IPS DF 6.9 (cell line): Measurements from ENCODE around the gene FABP7.

ENCODE experiments used
- DNase-seq: peaks from one replicate; pipeline ENCODE4 v3.0.0-alpha.2; 2013; ENCODE audit warnings: low read depth, low spot score
- H3K27ac ChIP-seq: one replicate; pipeline ENCODE4 v1.5.1; 2013; ENCODE audit warnings: low read length, control low read depth
- H3K27me3 ChIP-seq: 2 replicates; pipeline ENCODE4 v1.6.1; 2013; ENCODE audit warnings: mild to moderate bottlenecking, low read length; ENCODE audit not compliant: control insufficient read depth, insufficient read depth
- H3K36me3 ChIP-seq: 2 replicates; pipeline ENCODE4 v1.6.1; 2013; ENCODE audit warnings: low read length; ENCODE audit not compliant: control insufficient read depth, insufficient read depth
- H3K4me1 ChIP-seq: 2 replicates; pipeline ENCODE4 v1.6.1; 2013; ENCODE audit warnings: low read length; ENCODE audit not compliant: control insufficient read depth, insufficient read depth
- H3K4me3 ChIP-seq: 2 replicates; pipeline ENCODE4 v1.5.1; 2013; ENCODE audit warnings: mild to moderate bottlenecking, low read length
- H3K9me3 ChIP-seq: 2 replicates; pipeline ENCODE4 v1.6.1; 2013; ENCODE audit warnings: low read length, inconsistent platforms; ENCODE audit not compliant: control insufficient read depth, insufficient read depth
- WGBS: extraction: QIAGEN DNeasy Blood & Tissue Kit; methylation state at CpG from one replicate; pipeline ENCODE4 v1.1.7; 2013; ENCODE audit warnings: mixed read lengths, missing lambda C conversion rate; ENCODE audit not compliant: insufficient read length, insufficient coverage; 5-methylcytosine and 5-hydroxymethylcytosine counted together

FABP7 gene

DNA sequence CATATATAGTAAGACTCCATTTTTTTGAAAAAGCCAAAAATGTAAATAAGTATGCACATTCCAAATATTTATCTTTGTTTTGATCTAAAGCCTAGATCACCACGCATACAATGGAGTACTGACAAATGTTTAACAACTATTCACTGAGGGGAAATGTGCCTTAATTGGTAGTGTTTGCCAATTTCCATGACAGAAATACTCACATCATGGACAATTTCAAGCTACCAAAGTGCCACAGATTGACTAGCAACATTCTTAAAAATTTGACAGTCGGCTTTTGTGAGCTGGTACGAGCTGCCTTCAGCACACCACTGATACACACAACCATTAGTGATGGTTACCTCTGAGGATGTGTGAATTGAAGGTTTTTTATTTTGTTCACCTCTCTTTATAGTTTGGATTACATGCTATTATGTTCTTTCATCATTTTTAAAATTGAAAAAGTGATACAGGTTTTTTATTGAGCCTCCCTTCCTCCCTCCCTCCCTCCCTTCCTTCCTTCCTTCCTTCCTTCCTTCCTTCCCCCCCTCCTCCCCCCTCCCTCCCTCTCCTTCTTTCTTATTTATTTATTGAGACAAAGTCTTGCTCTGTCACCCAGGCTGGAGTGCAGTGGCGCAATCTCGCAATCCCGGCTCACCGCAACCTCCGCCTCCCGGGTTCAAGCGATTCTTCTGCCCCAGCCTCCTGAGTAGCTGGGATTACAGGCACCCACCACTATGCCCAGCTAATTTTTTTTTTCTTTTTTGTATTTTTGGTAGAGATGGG lies 28.8 kb downstream of the FABP7 start:
- Histone ChIP-seq H3K27ac (no peak overlapping the region), H3K9me3 (no peaks in the 10 kb centered on the region), H3K4me3 (no peak overlapping the region), H3K4me1 (no peaks in the 10 kb centered on the region), H3K36me3 (no peaks in the 10 kb centered on the region), H3K27me3 (no peaks in the 10 kb centered on the region)
- DNase-seq: no peak
- WGBS: no CpG with 5 or more reads among the region's 10 CpGs

DNA sequence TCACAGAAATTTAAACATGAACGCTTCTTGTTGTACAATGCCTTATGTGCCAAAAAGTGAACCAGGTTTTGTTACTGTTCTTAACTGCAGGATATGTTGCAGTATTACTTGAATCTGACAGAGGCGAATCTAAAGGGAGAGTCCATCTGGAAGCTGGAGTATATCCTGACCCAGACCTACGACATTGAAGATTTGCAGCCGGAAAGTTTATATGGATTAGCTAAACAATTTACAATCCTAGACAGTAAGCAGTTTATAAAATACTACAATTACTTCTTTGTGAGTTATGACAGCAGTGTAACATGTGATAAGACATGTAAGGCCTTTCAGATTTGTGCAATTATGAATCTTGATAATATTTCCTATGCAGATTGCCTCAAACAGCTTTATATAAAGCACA lies 29.5 kb downstream of the FABP7 start:
- H3K4me1 ChIP-seq: no peaks in the 10 kb centered on the region
- no peaks in the 10 kb centered on the region for H3K9me3 ChIP-seq
- H3K36me3 ChIP-seq: no peaks in the 10 kb centered on the region
- no peak overlapping the region for H3K27ac ChIP-seq
- WGBS: no CpG with 5 or more reads among the region's 4 CpGs
- H3K4me3 ChIP-seq: no peak overlapping the region
- no peaks in the 10 kb centered on the region for H3K27me3 ChIP-seq
- no peak for DNase-seq

DNA sequence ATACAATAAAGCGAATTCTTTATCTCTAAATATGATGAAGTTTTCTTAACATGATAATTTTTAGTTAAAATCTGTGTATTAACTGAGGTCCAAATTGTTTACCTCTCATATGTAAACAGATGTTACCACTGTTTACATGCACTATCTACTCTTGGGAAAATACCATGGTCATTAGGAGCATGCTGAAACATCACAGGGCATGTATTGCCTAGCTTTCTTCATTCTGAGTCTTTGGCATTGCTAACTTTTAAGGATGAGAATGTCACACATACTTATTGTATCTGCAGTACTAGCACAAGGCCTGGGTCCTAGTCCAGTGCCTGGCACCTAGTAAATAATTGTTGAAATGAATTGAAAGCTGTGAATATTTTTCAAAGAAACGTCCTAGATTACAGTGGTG lies 30.2 kb downstream of the FABP7 start:
- no CpG with 5 or more reads among the region's 2 CpGs for WGBS
- no peaks in the 10 kb centered on the region for H3K9me3 ChIP-seq
- H3K27me3 ChIP-seq: no peaks in the 10 kb centered on the region
- no peak overlapping the region for H3K27ac ChIP-seq
- H3K36me3 ChIP-seq: no peaks in the 10 kb centered on the region
- no peak overlapping the region for H3K4me3 ChIP-seq
- DNase-seq: no peak
- H3K4me1 ChIP-seq: no peaks in the 10 kb centered on the region

GRCh38 chr6:122810189-122810588 lies 30.7 kb downstream of the FABP7 start:
- Histone ChIP-seq H3K36me3 (no peaks in the 10 kb centered on the region), H3K4me3 (no peak overlapping the region), H3K4me1 (no peaks in the 10 kb centered on the region), H3K27me3 (no peaks in the 10 kb centered on the region), H3K27ac (no peak overlapping the region), H3K9me3 (no peaks in the 10 kb centered on the region)
- no CpG with 5 or more reads among the region's 1 CpG for WGBS
- no peak for DNase-seq

DNA sequence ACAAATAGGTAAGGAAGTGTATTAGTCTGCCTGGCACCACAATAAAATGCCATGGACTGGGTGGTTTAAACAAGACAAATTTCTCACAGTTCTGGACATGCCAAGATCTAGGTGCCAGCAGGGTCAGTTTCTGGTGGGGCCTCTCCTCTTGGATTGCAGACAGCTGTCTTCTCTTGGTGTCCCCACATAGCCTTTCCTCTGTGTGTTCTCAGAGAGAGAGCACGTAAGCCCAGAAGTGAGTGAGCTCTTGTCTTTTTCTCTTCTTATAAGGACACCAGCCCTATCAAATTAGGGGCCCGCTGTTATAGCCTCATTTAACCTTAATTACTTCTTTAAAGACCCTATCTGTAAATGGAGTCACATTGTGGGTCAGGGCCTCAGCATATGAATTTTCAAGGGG lies 37.8 kb downstream of the FABP7 start:
- no peaks in the 10 kb centered on the region for H3K9me3 ChIP-seq
- no peak overlapping the region for H3K4me3 ChIP-seq
- peaks cover 1% of the 10 kb centered on the region; the same call in 1 of the 2 replicates for H3K4me1 ChIP-seq
- no CpG with 5 or more reads among the region's 2 CpGs for WGBS
- H3K36me3 ChIP-seq: no peaks in the 10 kb centered on the region
- DNase-seq: no peak
- no peaks in the 10 kb centered on the region for H3K27me3 ChIP-seq
- H3K27ac ChIP-seq: no peak overlapping the region

- no peak for DNase-seq
- Histone ChIP-seq H3K4me1 (peaks cover 1% of the 10 kb centered on the region; the same call in 1 of the 2 replicates), H3K27me3 (no peaks in the 10 kb centered on the region), H3K27ac (no peak overlapping the region), H3K36me3 (no peaks in the 10 kb centered on the region), H3K4me3 (no peak overlapping the region), H3K9me3 (no peaks in the 10 kb centered on the region)
- WGBS: no CpG with 5 or more reads among the region's 4 CpGs
Observed at GRCh38 chr6:122817766-122818165, 38.2 kb downstream of the FABP7 start.

DNA sequence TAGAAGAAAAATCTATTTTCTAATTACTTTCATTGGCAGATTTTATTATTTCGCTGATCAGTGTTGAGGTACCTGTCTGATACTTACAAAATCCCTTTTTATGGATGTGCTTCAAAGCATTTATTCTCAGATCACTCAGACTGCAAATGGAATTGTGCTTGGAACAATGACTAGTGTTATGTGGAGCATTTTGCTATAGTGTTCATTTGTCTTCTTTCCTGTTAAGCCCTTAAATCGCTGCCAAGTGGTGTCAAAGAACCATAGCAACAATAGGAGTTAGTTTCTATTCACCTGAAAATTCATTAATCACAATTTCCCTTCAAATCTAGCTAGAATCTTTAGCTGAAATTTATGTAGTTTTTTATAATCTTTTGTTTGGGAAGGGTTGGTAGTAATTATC lies 39.4 kb downstream of the FABP7 start:
- Histone ChIP-seq H3K36me3 (no peaks in the 10 kb centered on the region), H3K9me3 (no peaks in the 10 kb centered on the region), H3K4me3 (no peak overlapping the region), H3K4me1 (peaks cover 1% of the 10 kb centered on the region; the same call in 1 of the 2 replicates), H3K27ac (no peak overlapping the region), H3K27me3 (no peaks in the 10 kb centered on the region)
- no peak for DNase-seq
- WGBS: no CpG with 5 or more reads among the region's 2 CpGs

- peaks cover 1% of the 10 kb centered on the region; the same call in 1 of the 2 replicates for H3K4me1 ChIP-seq
- DNase-seq: no peak
- H3K27me3 ChIP-seq: no peaks in the 10 kb centered on the region
- no CpG with 5 or more reads among the region's 2 CpGs for WGBS
- H3K27ac ChIP-seq: no peak overlapping the region
- H3K36me3 ChIP-seq: no peaks in the 10 kb centered on the region
- H3K4me3 ChIP-seq: no peak overlapping the region
- no peaks in the 10 kb centered on the region for H3K9me3 ChIP-seq
Observed at GRCh38 chr6:122821095-122821494, 41.6 kb downstream of the FABP7 start.

DNA sequence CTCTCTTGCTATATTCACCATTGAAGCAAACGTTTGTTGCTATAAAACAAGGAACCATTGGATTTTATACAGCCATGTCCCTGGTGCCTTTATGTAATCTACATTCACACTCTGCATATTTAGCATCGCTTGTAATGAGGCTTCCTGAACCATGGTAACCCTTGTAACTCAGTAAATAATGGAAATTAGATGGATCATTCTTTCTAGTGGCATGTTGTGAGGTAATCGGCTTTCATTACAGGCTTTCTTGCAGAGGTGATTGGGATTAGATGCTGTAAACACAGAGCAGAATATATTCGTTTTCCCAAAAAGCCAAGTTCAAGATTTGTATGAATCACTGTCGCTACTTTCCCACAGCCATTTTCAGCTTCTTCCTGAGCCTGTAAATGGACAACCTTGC lies 45.6 kb downstream of the FABP7 start:
- H3K9me3 ChIP-seq: no peaks in the 10 kb centered on the region
- no peak for DNase-seq
- no CpG with 5 or more reads among the region's 5 CpGs for WGBS
- H3K36me3 ChIP-seq: no peaks in the 10 kb centered on the region
- no peaks in the 10 kb centered on the region for H3K27me3 ChIP-seq
- no peak overlapping the region for H3K27ac ChIP-seq
- H3K4me3 ChIP-seq: no peak overlapping the region
- peaks cover 4% of the 10 kb centered on the region for H3K4me1 ChIP-seq

DNA sequence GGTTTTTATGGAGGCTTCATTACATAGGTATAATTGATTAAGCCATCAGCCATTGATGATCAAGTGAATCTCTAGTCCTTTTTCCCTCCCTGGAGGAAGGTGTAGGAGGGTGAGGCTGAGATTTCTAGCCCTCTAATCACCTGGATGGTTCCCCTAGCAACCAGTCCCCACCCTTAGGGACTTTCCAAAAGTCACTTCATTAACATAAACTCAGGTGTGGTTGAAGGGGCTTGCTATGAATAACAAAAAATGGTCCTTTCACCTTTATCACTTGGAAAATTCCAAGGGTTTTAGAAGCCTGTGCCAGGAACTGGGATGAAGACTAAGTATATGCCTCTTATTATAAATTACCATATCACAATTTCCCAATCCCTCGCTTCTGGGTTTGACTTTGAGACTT lies 49.9 kb downstream of the FABP7 start:
- H3K36me3 ChIP-seq: no peaks in the 10 kb centered on the region
- no peaks in the 10 kb centered on the region for H3K9me3 ChIP-seq
- no peak overlapping the region for H3K4me3 ChIP-seq
- H3K27me3 ChIP-seq: no peaks in the 10 kb centered on the region
- no CpG with 5 or more reads among the region's 1 CpG for WGBS
- DNase-seq: no peak
- H3K27ac ChIP-seq: no peak overlapping the region
- H3K4me1 ChIP-seq: peaks cover 4% of the 10 kb centered on the region; the same call in 1 of the 2 replicates

- no CpG with 5 or more reads among the region's 1 CpG for WGBS
- H3K27me3 ChIP-seq: no peaks in the 10 kb centered on the region
Observed at GRCh38 chr6:122831511-122831910, 52.0 kb downstream of the FABP7 start.

More at GRCh38 chr6:122831511-122831910, 52.0 kb downstream of the FABP7 start:
- Histone ChIP-seq H3K36me3 (no peaks in the 10 kb centered on the region), H3K4me1 (peaks cover 4% of the 10 kb centered on the region; the same call in 1 of the 2 replicates), H3K4me3 (no peak overlapping the region), H3K9me3 (no peaks in the 10 kb centered on the region), H3K27ac (no peak overlapping the region)
- no peak for DNase-seq
